ENCODE data around the gene SLC66A2.
"Not testable (repeated sequence)": the region's sequence is repeated elsewhere in the genome, so short reads cannot be mapped to it uniquely, and the experiment has no call there.

Gene SLC66A2

DNA sequence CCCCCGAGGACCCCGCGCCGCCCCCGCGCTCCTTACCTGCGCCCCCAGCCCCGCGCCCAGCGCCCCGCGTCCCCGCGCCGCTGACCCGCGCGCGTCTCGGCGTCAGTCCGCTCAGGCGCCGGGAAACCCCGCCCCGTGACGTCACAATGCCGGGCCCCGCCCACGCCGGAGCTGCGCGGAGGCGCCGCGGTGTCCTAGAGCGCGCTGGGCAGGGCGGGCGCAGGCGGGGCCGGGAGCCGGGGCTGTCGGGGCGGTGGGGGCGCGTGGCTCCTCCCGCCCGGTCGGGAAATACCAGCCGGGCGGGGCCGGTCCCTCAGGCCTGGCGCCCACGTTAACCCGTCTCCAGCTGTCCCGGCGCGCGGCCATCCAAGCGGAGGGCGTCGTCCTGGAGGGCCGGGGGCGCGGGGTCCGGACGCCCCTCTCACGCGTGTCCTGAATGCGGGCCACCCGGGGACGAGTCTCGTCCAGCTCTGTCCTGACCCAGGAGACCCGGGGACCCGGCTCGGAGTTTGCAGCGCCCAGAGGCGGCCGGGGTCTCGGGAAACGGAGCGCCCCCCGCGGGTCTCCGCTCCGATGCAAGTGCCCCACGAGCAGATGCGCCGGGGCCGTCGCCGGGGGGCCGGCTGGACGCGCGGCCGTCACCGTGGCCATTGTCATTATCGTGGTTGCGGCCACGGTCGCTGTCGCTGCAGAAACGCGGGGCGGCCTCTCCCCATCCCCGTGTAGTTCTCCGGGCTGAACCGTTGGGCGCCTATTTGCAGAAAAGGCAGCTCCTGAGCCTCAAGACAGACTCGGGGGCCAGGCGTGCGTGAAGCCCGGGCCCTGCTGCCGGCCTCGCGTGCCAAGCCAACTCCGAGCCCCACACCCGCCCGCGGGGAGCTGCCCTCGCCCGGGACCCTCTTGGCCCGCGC is at the start of gene SLC66A2:
Gene SLC66A2 (minus strand): TSS at position 109 of the 911 bp plus-strand sequence. CDS start 727 bp downstream, outside the sequence.
- DNase-seq, result peak; percentile 73 to 85

DNA sequence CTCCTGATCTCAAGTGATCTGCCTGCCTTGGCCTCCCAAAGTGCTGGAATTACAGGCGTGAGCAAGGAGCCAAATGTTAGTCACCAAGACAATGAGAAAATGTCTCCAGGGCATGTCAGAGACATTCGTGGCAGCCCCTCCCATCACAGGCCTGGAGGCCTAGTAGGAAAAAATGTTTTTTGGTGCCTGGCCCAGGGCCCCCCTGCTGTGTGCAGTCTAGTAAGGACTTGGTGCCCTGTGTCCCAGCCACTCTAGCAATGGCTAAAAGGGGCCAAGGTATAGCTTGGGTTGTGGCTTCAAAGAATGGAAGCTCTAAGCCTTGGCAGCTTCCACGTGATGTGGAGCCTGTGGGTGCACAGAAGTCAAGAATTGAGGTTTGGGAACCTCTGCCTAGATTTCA is 49.4 kb upstream of the SLC66A2 start:
- DNase-seq, result no peak

DNA sequence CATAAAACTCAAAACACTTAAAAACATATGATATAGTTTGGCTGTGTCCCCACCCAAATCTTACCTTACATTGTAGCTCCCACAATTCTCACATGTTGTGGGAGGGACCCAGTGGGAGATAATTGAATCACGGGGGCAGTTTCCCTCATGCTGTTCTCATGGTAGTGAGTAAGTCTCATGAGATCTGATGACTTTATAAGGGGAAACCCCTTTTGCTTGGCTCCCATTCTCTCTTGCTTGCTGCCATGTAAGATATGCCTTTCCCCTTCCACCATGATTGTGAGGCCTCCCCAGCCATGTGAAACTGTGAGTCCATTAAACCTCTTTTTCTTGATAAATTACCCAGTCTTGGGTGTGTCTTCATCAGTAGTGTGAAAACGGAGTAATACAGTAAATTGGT is 48.2 kb upstream of the SLC66A2 start:
- DNase-seq, result not testable (repeated sequence)

DNA sequence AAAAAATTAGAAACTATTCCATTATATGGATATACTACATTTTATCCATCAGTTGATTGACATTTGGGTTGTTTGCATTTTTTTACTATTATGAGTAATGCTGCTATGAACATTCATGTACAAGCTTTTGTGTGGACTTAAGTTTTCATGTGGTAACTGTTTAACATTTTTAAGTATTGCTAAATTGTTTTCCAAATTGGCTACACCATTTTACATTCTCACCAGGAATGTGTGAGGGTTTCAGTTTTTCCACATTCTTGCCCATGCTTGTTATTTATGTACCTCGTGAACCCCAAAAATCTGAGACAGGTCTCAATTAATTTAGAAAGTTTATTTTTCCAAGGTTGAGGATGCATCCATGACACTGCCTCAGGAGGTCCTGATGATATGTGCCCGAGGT is 40.0 kb upstream of the SLC66A2 start:
- no peak for DNase-seq

DNA sequence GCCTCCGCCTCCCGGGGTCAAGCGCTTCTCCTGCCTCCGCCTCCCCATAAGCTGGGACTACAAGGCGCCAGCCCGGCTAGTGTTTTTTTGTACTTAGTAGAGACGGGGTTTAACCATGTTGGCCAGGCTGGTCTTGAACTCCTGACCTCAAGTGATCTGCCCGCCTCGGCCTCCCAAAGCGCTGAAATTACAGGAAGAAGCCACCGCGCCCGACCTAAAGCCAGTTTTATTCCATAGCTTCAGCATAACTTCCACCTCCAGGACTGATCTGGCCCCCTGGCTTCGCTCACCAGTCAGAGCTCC is 37.7 kb upstream of the SLC66A2 start:
- DNase-seq, result no peak

DNA sequence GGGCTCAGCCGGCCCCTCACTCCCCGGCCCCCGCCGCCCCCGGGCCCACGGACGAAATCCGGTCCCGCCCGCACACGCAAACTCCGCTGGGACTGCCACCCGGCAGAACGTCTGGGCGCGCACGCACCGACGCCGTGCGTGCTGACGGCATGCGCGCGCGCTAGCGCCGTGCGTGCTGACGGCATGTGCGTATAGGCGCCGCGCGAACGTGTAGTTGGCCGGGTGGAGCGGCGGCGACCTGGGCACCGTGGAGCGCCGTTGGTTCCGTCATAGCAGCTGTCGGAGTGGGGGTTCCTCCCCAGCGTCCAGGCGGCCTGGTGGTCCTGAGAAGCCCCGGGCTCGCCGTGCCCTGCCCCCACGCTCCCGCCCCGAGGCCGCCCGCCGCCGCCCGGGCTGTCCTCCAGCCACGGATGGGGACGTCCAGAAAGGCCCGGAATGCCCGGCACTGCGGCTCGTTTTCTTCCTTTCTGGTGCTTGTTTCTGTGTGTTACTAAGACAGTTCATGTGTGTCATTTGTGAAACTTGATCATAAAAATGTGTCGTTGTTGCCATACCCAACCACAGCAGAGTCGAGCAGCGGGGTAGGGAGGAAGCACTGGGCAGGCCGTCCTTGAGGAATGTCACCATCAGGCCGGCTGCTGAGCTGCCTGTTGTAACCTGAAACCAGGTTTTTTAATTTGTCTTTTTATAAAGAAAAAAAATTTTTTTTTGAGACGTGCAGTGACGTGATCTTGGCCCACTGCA is 37.2 kb upstream of the SLC66A2 start, which contains the start of gene TXNL4A:
Gene TXNL4A (minus strand): TSS at position 113 of the 744 bp plus-strand sequence. CDS start 171 bp downstream, outside the sequence.
- DNase-seq, result peak; percentile 79 to 82

DNA sequence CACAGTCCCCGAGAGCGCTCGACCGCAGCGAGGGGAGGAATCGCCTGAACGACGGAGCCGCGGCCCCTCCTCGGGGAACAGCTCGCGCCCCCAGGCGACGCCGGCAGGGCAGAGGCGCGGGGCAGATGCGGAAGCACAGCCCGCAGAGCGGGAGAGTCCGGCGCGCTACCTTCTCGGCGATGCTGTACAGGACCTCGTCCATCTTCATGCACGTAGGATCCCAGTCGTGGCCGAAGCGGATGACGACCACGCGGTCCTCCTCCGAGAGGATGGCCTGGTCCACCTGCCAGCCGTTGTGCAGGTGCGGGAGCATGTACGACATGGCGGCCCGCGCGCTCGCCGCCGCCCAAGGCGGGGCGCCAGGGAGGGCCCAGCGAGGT is 36.6 kb upstream of the SLC66A2 start:
- DNase-seq, result peak; percentile 33 to 55

DNA sequence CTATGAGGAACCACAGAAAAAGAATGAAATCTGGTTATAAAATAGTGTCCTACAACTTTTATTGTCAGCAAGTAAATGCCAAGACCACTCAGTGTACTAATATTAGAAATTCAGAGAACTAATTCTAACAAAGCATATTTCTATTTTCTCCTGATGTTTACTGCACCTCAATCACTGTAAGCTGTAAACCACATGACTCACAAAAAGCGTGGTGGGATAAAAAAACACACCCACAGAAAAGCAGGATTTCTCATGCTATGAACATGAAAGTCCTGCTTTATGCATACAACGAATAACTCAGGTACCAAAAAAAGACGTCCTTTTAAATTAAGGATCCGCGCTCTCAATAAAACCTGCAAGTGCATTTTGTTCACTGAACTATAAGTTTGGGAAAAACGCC is 36.1 kb upstream of the SLC66A2 start:
- no peak for DNase-seq

DNA sequence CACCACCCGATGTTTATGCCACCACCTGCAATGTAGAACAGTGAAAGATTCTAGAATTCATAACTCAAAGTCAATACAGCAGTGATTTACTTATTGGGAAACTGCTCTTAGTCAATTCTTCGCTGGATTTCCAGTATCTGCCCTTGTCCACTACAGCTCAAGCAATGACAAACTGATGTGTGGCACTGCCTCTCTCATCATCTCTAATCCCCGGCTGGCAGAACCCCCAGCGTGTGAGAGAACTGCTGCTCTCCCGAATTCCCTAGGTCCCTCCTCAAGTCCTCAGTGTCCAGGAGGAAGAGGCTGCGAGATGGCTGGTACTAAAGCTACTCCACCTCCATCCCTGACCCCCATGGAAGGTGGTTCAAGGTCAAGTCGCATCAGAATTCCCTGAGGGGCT is 35.3 kb upstream of the SLC66A2 start:
- no peak for DNase-seq

DNA sequence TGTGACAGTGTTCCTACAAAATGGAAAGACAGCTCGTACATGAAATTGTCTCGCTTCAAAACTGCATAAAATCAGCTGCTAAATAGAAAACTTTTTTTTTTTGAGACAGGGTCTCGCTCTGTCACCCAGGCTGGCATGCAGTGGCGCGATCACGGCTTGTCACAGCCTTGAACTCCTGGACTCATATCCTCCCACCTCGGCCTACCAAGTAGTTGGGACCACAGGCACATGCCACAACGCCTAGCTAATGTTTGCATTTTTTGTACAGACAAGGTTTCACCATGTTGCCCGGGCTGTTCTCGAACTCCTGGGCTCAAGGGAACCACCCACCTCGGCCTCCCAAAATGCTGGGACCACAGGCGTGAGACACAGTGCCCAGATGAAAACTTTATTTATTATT is 33.7 kb upstream of the SLC66A2 start:
- DNase-seq, result no peak

DNA sequence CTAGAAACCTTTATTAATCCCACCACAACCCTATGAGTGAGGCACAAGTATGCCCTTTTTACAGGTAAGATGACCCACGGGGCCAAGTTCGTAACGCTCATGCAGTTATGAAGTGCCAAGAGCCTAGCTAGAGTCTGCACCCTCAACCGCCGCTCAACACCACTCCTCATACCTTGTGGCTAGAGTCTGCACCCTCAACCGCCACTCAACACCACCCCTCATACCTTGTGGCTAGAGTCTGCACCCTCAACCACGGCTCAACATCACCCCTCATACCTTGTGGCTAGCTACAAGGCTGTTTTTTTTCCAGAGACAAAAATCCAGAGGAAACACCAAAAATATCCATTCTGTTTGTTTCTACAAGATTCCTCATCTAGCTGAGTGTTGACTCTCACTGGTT is 32.3 kb upstream of the SLC66A2 start:
- DNase-seq, result no peak

DNA sequence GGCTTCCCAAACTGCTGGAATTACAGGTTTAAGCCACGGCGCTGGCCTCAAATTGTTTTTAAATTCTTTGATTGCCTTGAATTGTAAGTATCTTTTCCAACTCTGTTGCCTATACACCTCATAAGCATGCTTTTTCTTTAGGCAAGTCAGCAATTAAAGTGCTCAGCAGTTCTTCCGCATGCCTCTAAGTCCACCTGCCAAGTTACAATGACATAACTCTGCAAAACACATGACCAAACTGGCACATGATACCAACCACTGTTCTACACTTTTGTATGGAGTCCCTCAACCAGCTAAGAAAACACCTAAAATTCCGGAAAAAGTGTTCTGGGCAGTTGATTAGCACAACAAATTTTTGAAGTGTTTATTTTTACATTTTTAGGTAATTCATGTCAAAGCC is 31.8 kb upstream of the SLC66A2 start:
- DNase-seq, result no peak

DNA sequence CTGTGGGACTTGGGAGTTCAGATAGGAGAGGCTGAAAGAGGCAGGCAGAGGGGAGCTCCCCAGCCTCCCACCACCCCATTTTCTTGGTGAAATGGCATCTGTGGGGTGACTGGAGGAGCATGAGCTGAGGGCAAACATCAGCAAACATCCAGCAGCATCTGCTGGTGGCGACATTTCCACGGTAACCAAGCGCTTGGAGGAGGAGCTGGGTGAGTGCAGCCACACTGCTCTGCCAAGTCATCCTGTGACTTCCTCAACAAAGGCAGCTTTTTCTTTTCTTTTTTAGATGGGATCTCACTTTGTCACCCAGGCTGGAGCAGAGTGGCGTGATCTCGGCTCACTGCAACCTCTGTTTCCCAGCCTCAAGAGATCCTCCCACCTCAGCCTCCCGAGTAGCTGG is 31.3 kb upstream of the SLC66A2 start:
- peak; percentile 9 to 62 for DNase-seq

DNA sequence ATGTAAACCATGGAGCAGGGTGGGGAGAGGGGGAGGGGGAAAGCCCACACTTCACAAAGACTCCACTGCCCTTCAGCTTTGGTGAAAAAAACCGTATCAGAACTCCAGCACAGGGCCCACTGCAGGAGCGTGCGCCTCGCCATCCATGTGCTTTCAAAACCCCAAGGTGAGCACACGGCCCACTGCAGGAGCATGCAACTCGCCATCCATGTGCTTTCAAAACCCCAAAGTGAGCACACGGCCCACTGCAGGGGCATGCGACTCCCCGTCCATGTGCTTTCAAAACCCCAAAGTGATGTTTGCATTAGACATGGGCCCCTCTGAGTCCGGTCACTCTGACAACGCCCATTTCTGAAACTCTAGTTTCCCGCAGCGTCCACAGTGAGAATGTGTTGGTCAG is 29.1 kb upstream of the SLC66A2 start:
- no peak for DNase-seq

DNA sequence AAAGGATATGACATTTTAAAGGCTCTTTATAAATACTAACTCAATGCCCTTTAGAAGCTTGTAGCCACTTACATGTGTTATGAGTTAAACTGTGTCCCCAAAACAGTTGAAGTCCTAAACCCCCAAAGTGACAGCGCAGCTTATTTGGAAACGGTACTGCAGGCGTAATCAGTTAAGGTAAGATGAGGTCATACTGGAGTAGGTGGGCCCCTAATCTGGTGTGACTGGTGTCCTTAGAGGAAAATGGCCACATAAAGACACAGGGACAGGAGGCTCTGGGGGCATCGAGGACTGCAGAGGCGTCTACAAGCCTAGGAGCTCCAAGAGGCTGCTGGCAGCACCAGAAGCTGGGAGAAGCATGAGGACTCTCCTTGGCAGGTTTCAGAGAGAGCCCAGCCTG is 28.4 kb upstream of the SLC66A2 start:
- DNase-seq, result no peak

DNA sequence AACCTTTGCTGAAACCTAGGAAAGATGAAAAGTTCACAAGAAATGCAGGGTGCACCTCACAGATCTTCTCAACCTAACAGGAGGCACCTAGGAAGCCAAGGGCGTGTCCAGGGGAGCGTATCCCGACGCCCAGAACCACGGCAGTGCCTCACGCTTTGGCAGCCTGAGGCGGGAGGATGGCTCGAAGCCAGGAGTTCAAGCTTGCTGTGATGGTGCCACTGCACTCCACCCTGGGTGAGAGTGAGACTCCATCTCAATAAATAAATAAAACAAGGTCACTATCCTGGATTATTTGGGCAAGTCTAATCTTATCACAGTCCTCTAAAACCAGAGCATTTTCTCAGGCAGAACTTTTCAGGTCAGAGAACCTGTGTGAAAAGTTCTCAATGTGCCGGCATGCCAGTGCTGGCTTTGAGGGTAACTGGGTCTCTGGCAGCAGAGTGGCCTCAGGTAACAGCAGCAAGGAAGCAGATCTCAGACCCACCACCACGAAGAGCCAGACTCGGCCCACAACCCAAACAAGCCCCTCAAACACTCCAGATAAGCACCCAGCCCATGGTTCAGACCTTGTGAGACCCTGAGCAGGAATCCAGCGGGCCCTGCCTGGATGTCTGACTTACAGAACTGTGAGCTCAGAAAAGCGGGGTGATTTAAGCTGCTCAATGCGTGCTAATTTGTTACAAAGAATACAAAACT is 24.7 kb upstream of the SLC66A2 start:
- DNase-seq, result no peak

DNA sequence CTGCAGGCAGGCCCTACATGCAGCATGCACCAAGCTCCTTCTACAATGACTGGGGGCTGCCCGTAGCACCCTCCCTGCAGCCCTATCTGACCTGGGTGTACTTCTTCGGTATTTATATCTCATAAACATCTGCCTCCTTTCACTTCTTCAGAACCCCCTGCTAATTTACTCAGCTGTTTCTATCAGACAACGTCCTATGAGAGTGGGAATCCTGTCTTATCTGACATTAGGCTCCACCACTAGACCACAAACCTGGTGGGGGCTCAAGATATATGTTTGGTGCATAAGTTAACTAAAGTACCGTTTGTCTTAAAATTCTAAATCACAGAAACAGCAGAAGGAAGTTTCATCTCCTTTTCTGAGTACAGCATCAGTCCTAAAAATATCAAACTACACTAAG is 23.6 kb upstream of the SLC66A2 start:
- DNase-seq, result no peak

DNA sequence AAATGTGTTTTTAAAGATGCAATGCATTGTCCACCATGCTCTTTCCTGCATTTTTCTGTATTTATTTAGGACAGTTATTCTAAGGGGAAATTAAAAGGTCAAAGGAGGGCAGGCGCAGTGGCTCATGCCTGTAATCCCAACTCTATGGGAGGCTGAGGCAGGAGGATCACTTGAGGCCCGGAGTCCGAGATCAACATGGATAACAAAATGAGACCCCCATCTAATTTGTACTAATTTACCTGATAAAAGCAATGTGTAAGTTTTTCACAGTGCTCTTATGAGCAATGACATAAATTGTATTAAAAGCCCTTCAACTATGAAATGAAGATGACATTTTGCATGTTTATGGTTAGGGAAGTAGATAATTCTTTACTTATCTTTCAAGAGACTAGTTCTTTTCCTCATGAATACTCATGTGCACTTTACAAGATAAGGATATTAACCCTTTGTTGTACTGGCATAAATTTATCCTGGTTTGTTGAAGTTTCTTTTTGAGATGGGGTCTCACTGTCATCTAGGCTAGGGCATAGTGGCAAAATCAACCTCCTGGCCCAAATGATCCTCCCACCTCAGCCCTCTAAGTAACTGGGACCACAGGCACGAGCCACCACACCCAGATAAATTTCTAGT is 22.7 kb upstream of the SLC66A2 start:
- DNase-seq, result no peak

DNA sequence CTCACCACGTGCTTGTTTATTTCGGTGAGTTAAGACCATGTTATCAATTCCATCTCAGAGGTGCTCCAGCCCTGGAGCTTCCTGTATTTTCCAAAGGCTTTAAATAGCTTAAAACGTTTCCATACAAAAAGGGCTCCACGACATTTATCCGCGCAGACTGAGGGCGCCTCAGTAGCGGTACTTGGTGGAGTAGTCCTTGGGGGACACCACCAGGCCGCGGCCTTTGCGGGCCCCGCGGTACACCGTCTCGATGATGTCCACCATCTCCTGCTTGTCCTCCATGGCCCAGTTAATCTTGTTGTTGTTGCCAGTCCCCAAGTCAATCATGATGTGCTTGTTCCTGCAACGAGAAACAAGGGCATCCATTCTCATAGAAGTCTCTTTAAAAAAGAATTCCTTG is 22.1 kb upstream of the SLC66A2 start:
- DNase-seq, result no peak

DNA sequence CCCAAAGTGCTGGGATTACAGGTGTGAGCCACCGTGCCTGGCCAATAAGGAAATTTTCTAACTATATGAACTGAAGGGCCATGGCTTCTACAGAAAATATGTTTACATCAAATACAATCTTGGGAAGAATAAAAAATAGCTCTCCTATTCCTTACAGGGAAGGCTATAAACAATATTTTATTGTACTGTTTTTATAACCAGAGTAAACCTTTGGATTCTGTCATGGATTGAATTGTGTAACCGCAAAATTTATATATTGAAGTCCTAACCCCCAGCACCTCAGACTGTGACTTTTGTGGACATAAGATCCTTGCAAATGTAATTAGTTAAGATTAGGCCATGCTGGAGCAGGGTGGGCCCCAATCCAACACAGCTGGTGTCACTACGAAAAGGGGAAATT is 21.3 kb upstream of the SLC66A2 start:
- no peak for DNase-seq

DNA sequence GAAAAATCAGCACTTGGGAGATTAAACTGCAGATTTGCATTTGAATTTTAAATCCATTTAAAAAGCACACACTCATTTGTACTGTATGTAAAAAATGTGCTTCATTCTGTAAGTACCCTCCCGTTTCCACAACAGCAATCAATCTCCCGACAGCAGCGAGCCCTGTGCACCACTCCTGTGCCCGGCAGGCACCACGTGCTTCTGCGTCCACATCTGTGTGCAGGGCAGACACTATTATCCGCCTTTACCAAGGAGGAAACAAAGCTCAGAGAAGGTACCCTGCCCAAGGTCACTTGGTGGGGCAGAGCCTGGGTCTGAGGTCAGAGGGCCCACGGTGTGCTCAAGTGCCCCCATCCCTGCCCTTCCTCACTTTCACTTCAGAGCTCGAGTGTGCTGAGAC is 20.5 kb upstream of the SLC66A2 start:
- DNase-seq, result no peak

DNA sequence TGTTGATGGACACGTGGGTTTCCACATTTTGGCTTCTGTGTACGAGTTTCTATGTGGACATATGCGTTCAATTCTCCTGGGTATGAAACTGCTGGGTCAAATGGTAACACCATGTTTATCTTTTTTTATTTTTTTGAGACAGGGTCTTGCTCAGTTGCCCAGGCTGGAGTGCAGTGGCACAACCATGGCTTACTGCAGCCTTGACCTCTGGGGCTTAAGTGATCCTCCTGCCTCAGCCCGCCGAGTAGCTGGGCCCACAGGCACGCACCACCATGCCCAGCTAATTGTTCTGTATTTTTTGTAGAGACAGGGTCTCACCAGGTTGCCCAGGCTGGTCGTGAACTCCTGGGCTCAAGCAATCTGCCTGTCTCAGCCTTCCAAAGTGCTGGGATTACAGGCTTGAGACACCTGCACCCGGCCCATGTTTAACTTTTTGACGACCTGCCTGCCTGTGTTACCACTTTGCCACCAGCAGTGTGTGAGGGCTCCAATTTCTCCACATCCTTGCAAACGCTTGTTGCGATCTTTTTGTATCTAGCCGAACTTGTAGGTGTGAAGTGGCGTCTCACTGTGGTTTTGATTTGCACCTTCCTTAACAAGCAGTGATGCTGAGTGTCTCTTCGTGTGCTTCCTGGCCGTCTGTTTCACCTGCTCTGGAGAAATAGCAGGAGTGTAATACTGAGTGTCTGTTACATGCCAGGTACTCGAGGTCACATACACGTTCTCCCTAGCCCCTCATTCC is 19.9 kb upstream of the SLC66A2 start:
- DNase-seq, result no peak

Data from hippocampal formation (tissue), 2 donors.